Neural cell (in vitro differentiated cells): ENCODE measurements around the gene GSK3A.
A peak's percentile ranks its signal among the peaks of the same experiment; 100 is the strongest.

Experiments used
- EP300 ChIP-seq: fragments of 450-650 bp; conservative IDR thresholded peaks from 2 replicates; pipeline ENCODE4 v1.6.1; 2014; ENCODE audit warnings: antibody characterized with exemption, mild to moderate bottlenecking, moderate library complexity; ENCODE audit not compliant: poor library complexity, severe bottlenecking
- POLR2AphosphoS5 ChIP-seq: IDR thresholded peaks from 2 replicates; pipeline ENCODE4 v1.6.1; 2012
- RAD21 ChIP-seq: fragments of 450-650 bp; conservative IDR thresholded peaks from 2 replicates; pipeline ENCODE4 v1.6.1; 2014; ENCODE audit warnings: antibody characterized with exemption, mild to moderate bottlenecking, moderate library complexity
- TF ChIP-seq, protein P1 (sequence below): fragments of 450-650 bp; IDR thresholded peaks from 2 replicates; pipeline ENCODE4 v1.5.1; 2014; ENCODE audit warnings: antibody characterized with exemption, mild to moderate bottlenecking, moderate library complexity; ENCODE audit not compliant: poor library complexity, severe bottlenecking
- TF ChIP-seq, protein P2 (sequence below): IDR thresholded peaks from 2 replicates; pipeline ENCODE4 v1.6.1; 2012; ENCODE audit warnings: borderline replicate concordance

DNA sequence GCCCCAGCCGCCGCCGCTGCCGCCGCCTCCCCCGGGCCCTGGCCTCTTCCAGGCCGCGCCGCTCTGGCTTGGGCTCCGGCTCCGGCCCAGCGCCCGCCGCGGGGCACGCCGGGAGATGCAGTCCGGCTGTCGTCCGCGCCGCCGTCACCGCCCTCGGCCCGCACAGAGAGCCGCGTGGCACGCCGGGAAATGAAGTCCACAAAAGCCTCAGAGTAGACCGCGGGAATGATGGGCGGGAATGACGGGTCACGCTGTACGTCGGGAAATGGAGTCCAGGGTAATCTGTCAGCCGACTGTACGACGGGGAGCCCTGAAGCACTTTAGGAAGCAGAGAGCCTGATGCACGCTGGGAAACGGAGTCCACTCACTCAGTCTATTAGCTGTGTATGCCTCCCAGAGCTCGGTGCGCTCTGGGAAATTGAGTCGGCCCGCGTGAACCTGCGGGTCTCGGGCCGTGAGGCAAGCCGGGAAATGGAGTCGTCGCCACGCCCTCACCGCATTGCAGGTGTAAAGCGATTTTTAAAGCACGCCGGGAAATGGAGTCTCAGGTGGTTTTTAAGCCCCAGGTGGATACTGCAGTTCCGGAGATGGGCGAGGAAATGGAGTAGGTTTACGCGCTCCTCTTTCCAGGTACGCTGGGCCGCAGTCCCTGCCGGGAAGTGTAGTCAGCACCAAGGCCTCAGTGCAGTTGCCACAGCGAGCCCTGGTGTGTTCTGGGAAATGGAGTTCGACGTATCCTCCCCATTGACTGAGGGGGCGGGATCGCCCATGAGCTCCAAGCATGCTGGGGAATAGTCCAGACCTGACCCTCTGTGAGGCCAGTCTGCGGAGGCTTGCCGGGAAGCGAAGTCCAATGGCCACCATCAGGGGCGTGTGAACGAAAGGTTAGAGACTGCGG lies at the start of gene GSK3A:
- TF ChIP-seq, protein P1, sequence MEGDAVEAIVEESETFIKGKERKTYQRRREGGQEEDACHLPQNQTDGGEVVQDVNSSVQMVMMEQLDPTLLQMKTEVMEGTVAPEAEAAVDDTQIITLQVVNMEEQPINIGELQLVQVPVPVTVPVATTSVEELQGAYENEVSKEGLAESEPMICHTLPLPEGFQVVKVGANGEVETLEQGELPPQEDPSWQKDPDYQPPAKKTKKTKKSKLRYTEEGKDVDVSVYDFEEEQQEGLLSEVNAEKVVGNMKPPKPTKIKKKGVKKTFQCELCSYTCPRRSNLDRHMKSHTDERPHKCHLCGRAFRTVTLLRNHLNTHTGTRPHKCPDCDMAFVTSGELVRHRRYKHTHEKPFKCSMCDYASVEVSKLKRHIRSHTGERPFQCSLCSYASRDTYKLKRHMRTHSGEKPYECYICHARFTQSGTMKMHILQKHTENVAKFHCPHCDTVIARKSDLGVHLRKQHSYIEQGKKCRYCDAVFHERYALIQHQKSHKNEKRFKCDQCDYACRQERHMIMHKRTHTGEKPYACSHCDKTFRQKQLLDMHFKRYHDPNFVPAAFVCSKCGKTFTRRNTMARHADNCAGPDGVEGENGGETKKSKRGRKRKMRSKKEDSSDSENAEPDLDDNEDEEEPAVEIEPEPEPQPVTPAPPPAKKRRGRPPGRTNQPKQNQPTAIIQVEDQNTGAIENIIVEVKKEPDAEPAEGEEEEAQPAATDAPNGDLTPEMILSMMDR: no peak
- TF ChIP-seq POLR2AphosphoS5 (peak; percentile 72), EP300 (peak; percentile 78), RAD21 (no peak)
- TF ChIP-seq, protein P2, sequence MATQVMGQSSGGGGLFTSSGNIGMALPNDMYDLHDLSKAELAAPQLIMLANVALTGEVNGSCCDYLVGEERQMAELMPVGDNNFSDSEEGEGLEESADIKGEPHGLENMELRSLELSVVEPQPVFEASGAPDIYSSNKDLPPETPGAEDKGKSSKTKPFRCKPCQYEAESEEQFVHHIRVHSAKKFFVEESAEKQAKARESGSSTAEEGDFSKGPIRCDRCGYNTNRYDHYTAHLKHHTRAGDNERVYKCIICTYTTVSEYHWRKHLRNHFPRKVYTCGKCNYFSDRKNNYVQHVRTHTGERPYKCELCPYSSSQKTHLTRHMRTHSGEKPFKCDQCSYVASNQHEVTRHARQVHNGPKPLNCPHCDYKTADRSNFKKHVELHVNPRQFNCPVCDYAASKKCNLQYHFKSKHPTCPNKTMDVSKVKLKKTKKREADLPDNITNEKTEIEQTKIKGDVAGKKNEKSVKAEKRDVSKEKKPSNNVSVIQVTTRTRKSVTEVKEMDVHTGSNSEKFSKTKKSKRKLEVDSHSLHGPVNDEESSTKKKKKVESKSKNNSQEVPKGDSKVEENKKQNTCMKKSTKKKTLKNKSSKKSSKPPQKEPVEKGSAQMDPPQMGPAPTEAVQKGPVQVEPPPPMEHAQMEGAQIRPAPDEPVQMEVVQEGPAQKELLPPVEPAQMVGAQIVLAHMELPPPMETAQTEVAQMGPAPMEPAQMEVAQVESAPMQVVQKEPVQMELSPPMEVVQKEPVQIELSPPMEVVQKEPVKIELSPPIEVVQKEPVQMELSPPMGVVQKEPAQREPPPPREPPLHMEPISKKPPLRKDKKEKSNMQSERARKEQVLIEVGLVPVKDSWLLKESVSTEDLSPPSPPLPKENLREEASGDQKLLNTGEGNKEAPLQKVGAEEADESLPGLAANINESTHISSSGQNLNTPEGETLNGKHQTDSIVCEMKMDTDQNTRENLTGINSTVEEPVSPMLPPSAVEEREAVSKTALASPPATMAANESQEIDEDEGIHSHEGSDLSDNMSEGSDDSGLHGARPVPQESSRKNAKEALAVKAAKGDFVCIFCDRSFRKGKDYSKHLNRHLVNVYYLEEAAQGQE: peak; percentile 44
